Ramos (cell line): ENCODE measurements around the gene GOSR2.

Source experiments
- in situ Hi-C: fragments of 300-500 bp; cut with MboI; formaldehyde crosslinking; loops from one replicate; pipeline ENCODE4 v1.14.3; 2022; ENCODE audit warnings: low sequenced_read_pairs; ENCODE audit not compliant: unreplicated experiment

The GOSR2 gene

GRCh38 chr17:46958041-46958591 is 35.2 kb downstream of the GOSR2 start:
- in situ Hi-C loops: no loop called here

GRCh38 chr17:46960152-46960551 is 37.2 kb downstream of the GOSR2 start:
- in situ Hi-C loops: no loop called here

- in situ Hi-C loops: no loop called here
Observed at GRCh38 chr17:46962374-46962790, 39.4 kb downstream of the GOSR2 start.

- in situ Hi-C loops: no loop called here
Observed at GRCh38 chr17:46963571-46963970, 40.6 kb downstream of the GOSR2 start.

GRCh38 chr17:46964315-46965265 is 41.6 kb downstream of the GOSR2 start:
- in situ Hi-C loops: no loop called here

- in situ Hi-C loops: no loop called here
Observed at GRCh38 chr17:46968224-46968834, 45.4 kb downstream of the GOSR2 start.

- in situ Hi-C loops: no loop called here
Observed at GRCh38 chr17:46968896-46969295, 45.9 kb downstream of the GOSR2 start.

- in situ Hi-C loops: no loop called here
Observed at GRCh38 chr17:46971647-46972300, 48.8 kb downstream of the GOSR2 start.

- in situ Hi-C loops: no loop called here
Observed at GRCh38 chr17:46972346-46972745, 49.4 kb downstream of the GOSR2 start.

- in situ Hi-C loops: no loop called here
Observed at GRCh38 chr17:46974086-46974485, 51.1 kb downstream of the GOSR2 start.

- in situ Hi-C loops: no loop called here
Observed at GRCh38 chr17:46975287-46975686, 52.3 kb downstream of the GOSR2 start.

GRCh38 chr17:46976626-46977270 is 53.8 kb downstream of the GOSR2 start:
- in situ Hi-C loops: no loop called here

- in situ Hi-C loops: no loop called here
Observed at GRCh38 chr17:46977348-46977747, 54.4 kb downstream of the GOSR2 start.

GRCh38 chr17:46977750-46978488 is 55.0 kb downstream of the GOSR2 start:
- in situ Hi-C loops: no loop called here

GRCh38 chr17:46978489-46979146 is 55.7 kb downstream of the GOSR2 start:
- in situ Hi-C loops: no loop called here

GRCh38 chr17:46979147-46979863 is 56.3 kb downstream of the GOSR2 start, which contains the start of gene RPRML:
RPRML (minus strand) TSS chr17:46979253; CDS start chr17:46979007, 246 bp downstream.
- in situ Hi-C loops: no loop called here

GRCh38 chr17:46982577-46982976 is 59.6 kb downstream of the GOSR2 start:
- in situ Hi-C loops: no loop called here

GRCh38 chr17:46983782-46984181 is 60.8 kb downstream of the GOSR2 start:
- in situ Hi-C loops: no loop called here
